Stimulated activated CD4-positive, alpha-beta T cell treated with anti-CD3 and anti-CD28 coated beads, Interleukin-2, amount 100 ng/mL, for 4 hours (primary cell): ENCODE results near the gene KLRC3.
"Not testable (repeated sequence)": the region's sequence is repeated elsewhere in the genome, so short reads cannot be mapped to it uniquely, and the experiment has no call there.

Experiments used
- DNase-seq: peaks from one replicate; pipeline ENCODE4 v3.0.0-alpha.2; 2020; ENCODE audit warnings: low read depth

KLRC3 gene

GRCh38 chr12:10368206-10369171 lies 51.9 kb downstream of the KLRC3 start:
- DNase-seq, result no peak

- not testable (repeated sequence) for DNase-seq
Measured at GRCh38 chr12:10367714-10368113, 52.7 kb downstream of the KLRC3 start.

GRCh38 chr12:10366875-10367274 lies 53.5 kb downstream of the KLRC3 start:
- DNase-seq, result no peak

GRCh38 chr12:10365696-10366405 lies 54.5 kb downstream of the KLRC3 start:
- DNase-seq, result no peak

GRCh38 chr12:10364815-10365622 lies 55.4 kb downstream of the KLRC3 start:
- DNase-seq, result peak; percentile 66

- DNase-seq, result no peak
Measured at GRCh38 chr12:10363914-10364814, 56.2 kb downstream of the KLRC3 start.

- DNase-seq, result no peak
Measured at GRCh38 chr12:10363658-10363913, 56.8 kb downstream of the KLRC3 start.

GRCh38 chr12:10362828-10363657 lies 57.4 kb downstream of the KLRC3 start:
- no peak for DNase-seq

GRCh38 chr12:10362325-10362724 lies 58.1 kb downstream of the KLRC3 start:
- DNase-seq, result no peak
